Measurements from ENCODE around the gene MKKS. TPM values are rescaled to one million over a fixed set of nuclear protein-coding genes. Genes with fewer than 3 reads are reported as not detected.

The MKKS gene
- total and polyA plus RNA-seq, 2 of the 13 experiments (the other 11 are each of a cell fraction or from before 2014, with no cell fraction given), result 26.7 to 34.5 TPM

DNA sequence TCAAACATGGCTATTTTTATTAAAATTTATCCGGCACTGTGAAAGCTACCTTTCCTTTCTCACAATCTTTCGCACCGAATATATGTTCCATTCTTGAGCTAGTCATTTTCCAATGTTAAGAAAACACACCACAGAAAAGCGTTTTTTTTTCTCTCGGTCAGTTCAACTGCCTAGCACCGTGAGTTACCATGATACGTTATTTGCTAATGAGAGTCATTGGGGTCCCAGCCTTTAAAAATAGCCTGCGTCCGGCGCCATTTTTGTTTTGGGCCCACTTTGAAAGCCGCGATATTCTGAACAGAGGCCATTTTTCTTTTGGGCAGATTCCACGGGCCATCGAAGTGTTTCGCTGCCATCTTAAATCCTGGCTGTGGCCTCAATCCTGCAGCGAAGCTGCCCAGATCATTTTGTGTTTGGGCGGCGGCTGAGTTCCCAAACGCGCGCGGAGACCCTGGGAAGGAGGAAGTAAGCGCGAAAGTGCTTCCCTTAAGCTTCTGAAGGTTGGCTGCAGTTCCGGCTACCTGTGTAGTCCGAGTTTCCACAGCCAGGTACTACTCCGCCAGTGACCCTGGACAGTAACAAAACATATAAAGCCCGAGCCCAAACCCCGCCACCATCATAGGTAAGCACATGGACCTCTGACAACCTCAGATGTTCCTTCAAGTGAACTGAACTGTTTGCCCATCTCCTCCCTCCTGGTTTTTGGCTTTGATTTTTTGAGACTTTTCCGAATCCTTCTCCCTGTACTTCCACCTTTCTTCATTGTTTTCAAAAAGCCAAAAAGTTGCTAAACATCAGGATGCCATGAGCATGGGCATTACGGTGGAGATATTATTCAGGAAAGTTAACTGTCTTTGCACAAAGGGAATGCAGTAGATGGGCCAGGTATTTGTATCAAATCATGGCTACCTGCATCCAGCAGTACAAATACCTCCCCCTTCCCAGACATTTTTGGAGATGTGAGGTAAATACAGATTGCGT lies 1.1 kb upstream of the MKKS start, which contains the start of gene SLX4IP (continued):
- TF ChIP-seq, protein P1, sequence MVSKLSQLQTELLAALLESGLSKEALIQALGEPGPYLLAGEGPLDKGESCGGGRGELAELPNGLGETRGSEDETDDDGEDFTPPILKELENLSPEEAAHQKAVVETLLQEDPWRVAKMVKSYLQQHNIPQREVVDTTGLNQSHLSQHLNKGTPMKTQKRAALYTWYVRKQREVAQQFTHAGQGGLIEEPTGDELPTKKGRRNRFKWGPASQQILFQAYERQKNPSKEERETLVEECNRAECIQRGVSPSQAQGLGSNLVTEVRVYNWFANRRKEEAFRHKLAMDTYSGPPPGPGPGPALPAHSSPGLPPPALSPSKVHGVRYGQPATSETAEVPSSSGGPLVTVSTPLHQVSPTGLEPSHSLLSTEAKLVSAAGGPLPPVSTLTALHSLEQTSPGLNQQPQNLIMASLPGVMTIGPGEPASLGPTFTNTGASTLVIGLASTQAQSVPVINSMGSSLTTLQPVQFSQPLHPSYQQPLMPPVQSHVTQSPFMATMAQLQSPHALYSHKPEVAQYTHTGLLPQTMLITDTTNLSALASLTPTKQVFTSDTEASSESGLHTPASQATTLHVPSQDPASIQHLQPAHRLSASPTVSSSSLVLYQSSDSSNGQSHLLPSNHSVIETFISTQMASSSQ (IDR thresholded peaks at IDR 0.05; ENCODE audit: low read depth), result no peak
- TF ChIP-seq, protein P1 (CRISPR knock-in tag; IDR thresholded peaks at IDR 0.05; ENCODE audit: borderline replicate concordance), result no peak; the same call in 1 of the 2 replicates
- TF ChIP-seq ZNF556 (CRISPR knock-in tag; IDR thresholded peaks at IDR 0.05; ENCODE audit: borderline replicate concordance) (peak; percentile 90), ZNF510 (CRISPR knock-in tag; IDR thresholded peaks at IDR 0.05; ENCODE audit: low read depth) (no peak; the same call in 1 of the 2 replicates), ZNF780A (CRISPR knock-in tag; IDR thresholded peaks at IDR 0.05) (no peak), PHB2 (IDR thresholded peaks at IDR 0.05; ENCODE audit: partially characterized antibody) (no peak), RXRB (CRISPR knock-in tag; IDR thresholded peaks at IDR 0.05; ENCODE audit: borderline replicate concordance) (peak; percentile 51), GTF2F1 (IDR thresholded peaks at IDR 0.05; ENCODE audit: low read length) (no peak), ZNF660 (CRISPR knock-in tag; IDR thresholded peaks at IDR 0.05; ENCODE audit: borderline replicate concordance, low read depth) (no peak), ZNF652 (CRISPR knock-in tag; IDR thresholded peaks at IDR 0.05; ENCODE audit: borderline replicate concordance, low read depth) (no peak), DNMT1 (CRISPR knock-in tag; IDR thresholded peaks at IDR 0.05) (no peak), KDM5A (IDR thresholded peaks at IDR 0.05; ENCODE audit: borderline replicate concordance, low read length) (peak; percentile 81), SP140L (CRISPR knock-in tag; IDR thresholded peaks at IDR 0.05; ENCODE audit: borderline replicate concordance) (no peak), ZNF362 (CRISPR knock-in tag; IDR thresholded peaks at IDR 0.05; ENCODE audit: borderline replicate concordance) (peak; percentile 42; the same call in 1 of the 2 replicates)
- TF ChIP-seq, protein P2, sequence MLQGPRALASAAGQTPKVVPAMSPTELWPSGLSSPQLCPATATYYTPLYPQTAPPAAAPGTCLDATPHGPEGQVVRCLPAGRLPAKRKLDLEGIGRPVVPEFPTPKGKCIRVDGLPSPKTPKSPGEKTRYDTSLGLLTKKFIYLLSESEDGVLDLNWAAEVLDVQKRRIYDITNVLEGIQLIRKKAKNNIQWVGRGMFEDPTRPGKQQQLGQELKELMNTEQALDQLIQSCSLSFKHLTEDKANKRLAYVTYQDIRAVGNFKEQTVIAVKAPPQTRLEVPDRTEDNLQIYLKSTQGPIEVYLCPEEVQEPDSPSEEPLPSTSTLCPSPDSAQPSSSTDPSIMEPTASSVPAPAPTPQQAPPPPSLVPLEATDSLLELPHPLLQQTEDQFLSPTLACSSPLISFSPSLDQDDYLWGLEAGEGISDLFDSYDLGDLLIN (CRISPR knock-in tag; IDR thresholded peaks at IDR 0.05; ENCODE audit: borderline replicate concordance), result peak; percentile 5; the same call in 1 of the 2 replicates
- TF ChIP-seq, protein P3, sequence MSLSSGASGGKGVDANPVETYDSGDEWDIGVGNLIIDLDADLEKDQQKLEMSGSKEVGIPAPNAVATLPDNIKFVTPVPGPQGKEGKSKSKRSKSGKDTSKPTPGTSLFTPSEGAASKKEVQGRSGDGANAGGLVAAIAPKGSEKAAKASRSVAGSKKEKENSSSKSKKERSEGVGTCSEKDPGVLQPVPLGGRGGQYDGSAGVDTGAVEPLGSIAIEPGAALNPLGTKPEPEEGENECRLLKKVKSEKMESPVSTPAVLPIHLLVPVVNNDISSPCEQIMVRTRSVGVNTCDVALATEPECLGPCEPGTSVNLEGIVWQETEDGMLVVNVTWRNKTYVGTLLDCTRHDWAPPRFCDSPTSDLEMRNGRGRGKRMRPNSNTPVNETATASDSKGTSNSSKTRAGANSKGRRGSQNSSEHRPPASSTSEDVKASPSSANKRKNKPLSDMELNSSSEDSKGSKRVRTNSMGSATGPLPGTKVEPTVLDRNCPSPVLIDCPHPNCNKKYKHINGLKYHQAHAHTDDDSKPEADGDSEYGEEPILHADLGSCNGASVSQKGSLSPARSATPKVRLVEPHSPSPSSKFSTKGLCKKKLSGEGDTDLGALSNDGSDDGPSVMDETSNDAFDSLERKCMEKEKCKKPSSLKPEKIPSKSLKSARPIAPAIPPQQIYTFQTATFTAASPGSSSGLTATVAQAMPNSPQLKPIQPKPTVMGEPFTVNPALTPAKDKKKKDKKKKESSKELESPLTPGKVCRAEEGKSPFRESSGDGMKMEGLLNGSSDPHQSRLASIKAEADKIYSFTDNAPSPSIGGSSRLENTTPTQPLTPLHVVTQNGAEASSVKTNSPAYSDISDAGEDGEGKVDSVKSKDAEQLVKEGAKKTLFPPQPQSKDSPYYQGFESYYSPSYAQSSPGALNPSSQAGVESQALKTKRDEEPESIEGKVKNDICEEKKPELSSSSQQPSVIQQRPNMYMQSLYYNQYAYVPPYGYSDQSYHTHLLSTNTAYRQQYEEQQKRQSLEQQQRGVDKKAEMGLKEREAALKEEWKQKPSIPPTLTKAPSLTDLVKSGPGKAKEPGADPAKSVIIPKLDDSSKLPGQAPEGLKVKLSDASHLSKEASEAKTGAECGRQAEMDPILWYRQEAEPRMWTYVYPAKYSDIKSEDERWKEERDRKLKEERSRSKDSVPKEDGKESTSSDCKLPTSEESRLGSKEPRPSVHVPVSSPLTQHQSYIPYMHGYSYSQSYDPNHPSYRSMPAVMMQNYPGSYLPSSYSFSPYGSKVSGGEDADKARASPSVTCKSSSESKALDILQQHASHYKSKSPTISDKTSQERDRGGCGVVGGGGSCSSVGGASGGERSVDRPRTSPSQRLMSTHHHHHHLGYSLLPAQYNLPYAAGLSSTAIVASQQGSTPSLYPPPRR (CRISPR knock-in tag; IDR thresholded peaks at IDR 0.05; ENCODE audit: borderline replicate concordance), result peak; percentile 33; the same call in 1 of the 2 replicates

All from HepG2 (cell line).